T follicular helper cell (primary cell): ENCODE results near the gene MED25.
"Not testable (repeated sequence)": the region's sequence is repeated elsewhere in the genome, so short reads cannot be mapped to it uniquely, and the experiment has no call there.

Source experiments
- DNase-seq: peaks from one replicate; pipeline ENCODE4 v3.0.0-alpha.2; 2020; ENCODE audit warnings: low read depth

MED25 gene

DNA sequence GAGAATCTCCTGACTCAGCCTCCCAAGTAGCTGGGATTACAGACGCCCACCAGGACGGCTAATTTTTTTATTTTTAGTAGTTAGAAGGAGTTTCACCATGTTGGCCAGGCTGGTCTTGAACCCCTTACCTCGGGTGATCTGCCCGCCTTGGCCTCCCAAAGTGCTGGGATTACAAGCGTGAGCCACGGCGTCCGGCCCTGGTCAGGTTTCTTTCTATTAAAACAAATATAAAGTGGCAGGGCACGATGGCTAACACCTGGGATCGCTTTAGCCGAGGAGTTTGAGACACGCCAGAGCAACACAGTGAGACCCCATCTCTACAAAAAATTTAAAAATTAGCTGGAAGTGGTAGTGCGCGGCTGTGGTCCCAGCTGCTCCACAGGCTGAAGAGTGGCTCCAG, 1.5 kb upstream of the MED25 start:
- no peak for DNase-seq

DNA sequence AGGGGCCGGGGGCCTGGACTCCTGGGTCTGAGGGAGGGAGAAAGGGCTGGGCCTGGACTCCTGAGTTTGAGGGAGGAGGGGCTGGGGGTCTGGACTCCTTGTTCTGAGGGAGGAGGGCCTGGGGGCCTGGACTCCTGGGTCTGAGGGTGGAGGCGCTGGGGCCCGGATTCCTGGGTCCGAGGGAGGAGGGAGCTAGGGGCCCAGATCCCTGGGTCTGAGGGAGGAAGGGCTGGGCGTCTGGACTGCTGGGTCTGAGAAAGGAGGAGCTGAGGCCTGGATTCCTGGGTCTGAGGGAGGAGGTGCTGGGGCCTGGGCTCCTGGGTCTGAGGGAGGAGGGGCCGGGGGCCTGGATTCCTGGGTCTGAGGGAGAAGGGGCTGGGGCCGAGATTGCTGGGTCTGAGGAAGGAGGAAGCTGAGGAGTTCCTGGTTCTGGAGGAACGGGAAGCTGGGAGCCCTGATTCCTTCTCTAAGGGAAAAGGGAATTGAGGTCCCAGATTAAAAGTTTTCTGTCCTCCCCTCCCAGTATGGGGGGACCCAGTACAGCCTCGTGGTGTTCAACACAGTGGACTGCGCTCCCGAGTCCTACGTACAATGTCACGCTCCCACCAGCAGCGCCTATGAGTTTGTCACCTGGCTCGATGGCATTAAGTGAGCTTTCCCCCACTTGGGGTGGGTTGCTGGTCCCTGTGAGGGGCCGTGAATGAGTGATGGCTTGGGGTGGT, 721 bp downstream of the MED25 start:
- no peak for DNase-seq

DNA sequence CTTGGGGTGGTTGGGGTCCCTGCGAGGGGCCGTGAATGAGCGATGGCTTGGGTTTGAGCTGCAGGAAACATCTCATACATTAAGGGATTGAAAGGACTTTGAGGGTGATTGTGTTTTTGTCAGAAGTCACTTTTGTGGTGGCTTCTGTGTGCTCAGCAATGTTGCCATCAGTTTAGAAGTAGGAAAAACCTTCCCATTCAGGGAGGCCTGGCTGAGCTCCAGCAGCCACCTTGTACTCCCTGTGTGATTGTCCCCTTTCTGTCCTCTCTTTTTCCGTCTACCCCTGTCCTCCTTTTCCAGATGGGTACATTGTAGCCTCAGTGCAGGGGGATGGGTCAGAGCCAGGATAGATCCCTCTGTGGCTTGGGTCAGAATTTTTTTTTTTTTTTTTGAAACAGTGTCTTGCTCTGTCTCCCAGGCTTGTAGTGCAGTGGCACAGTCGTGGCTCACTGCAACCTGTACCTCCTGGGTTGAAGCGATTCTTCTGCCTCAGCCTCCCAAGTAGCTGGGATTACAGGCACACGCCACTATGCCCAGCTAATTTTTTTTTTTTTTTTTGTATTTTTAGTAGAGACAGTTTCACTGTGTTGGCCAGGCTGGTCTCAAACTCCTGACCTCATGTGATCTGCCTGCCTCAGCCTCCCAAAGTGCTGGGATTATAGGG, 1.5 kb downstream of the MED25 start:
- DNase-seq = not testable (repeated sequence)

DNA sequence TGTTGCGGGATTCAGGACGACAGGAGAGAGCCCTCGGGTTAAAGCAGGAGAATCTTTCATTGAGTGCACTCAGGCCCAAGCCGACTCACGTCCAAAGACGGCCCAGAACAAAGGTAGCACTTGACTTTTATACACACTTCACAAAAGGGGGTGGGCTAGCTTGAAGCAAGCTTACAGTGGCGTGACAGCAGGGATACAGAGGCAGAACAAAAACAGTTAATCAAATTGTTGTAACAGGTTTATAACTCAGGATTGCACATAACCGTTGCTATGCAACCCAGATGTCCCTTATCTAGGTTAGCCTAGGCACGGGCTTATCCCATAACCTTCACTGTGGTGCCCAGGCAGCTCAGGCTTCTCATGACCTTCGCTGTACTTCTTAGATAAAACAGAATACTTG, 2.0 kb downstream of the MED25 start:
- DNase-seq = no peak

DNA sequence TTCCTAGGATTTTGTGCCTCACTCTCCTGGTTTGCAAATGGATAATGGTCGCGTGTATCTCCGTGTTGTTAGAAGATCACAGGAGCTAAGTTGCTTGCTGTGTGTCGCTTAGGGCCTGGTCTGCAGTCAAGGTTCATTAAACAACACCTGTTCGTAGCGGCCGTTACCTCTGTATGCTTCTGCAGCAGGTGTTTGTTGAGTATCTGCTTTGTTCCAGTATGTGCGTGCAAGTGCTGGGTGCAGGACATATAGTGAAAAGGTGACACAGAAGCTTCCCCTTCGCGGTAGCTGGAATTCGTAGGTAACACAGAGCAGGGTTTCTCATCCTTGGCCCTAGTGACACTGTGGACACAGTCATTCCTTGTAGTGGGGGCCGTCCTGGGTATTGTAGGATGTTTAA, 5.4 kb downstream of the MED25 start:
- no peak for DNase-seq

DNA sequence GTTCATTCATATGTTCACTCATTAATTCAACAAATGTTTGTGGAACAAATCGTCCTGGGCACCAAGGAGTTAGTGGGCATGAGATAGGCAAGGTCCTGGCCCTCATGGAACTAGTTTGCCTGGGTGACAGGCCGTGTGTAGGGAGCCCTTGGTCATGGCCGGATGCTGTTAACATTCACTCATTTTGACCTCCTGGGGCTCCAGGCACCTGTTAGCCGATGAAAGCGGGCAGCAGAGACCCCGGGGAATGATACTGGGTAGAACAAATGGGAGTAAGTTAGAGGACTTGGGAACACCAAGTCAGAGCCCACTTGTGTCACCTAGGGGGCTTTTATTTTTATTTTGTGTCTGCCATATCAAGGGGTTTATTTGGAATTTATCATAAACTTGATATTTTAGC, 6.6 kb downstream of the MED25 start:
- no peak for DNase-seq

DNA sequence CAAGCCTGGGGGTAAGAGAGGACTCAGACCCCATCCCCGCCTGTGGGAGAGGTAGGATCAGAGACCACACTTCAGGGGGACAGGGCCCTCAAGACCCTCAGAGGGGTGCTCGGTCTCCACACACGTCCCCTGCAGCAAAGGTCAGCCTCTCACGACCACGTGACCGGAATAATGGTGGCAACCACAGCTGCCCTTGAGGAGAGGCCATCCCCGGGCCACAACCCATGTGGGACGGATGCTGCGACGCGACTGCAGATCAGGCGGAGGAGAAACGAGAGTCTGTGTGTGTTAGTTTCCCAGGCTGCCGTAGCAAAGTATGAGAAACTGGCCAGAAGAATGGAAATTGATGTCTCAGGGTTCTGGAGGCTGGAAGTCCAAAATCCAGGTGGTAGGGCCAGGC, 8.9 kb downstream of the MED25 start:
- no peak for DNase-seq

DNA sequence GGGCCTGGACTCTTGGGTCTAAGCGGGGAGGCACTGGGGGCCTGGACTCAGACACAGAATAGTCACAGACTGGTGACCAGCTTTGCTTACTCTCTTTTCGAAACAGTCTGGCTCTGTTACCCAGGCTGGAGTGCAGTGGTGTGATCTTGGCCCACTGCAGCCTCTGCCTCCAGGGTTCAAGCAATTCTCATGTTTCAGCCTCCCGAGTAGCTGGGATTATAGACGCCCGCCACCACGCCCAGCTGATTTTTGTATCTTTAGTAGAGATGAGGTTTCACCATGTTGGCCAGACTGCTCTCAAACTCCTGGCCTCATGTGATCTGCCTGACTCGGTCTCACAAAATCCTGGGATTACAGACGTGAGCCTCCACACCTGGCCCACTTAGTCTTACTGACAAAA, 11.1 kb downstream of the MED25 start:
- DNase-seq = no peak

DNA sequence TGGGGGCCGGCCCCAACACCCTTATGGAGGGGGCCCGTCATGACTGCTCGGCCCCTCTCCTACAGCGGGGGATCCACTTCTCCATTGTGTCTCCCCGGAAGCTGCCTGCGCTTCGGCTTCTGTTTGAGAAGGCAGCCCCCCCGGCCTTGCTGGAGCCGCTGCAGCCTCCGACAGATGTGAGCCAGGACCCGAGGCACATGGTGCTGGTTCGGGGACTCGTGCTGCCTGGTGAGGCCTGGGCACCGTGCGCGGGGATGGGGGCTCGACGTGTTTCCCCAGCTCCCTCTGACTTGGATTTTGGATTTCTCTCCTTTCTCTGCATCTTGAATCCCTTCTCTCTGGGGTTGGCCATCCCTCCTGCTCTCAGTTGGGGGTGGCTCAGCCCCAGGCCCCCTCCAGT, 11.6 kb downstream of the MED25 start:
- no peak for DNase-seq

DNA sequence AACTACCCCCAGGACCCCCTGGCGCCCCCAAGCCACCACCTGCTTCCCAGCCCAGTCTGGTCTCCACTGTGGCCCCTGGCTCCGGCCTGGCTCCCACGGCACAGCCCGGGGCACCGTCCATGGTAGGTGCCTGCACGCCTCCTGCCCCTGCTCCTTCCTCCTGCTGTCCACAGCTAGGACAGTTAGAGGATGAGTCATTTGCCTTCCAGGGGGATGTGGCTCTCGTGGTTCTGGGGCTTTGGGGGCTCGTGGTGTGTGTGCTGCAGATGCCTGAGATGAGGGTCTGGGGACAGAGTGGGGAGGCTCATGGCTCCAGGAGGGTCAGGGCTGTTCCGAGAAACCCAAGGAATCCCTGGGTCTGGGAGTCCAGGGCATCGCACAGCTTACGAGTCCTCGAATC, 12.7 kb downstream of the MED25 start:
- no peak for DNase-seq

DNA sequence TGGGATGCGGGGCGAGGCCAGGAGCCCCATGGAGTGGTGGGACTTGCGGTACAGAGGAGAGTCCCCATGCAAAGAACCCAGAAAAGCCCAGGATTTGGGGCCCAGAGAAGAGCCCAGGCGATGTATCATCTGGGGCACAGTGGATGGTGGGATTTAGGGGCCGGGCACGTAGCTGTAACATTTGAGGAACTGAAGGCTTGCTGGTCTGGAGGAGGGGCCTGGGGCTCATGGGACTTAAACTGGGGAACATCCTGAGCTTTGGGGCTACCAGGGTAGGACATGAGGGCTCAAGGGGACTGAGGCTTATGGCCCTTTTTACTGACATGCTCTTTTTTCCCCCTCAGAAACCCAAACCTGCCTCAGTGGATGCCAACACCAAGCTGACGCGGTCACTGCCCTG, 13.5 kb downstream of the MED25 start:
- DNase-seq = no peak

DNA sequence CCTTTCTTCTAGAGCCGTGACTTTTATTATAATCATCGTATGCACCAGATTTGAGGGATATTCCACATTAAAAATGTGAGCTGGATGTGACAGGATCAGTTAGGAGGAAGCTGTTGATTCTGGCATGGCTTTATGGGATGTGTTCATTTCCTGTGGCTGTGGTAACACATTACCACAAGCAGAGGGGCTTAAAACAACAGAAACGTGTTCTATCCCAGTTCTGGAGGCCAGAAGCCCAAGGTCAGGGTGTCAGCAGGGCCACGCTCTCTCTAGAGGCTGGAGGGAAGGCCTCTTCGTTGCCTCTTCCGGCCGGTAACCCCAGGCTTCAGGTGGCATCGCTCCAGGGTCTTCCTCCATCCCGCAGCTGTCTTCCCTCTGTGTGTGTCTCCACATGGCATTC, 14.5 kb downstream of the MED25 start:
- no peak for DNase-seq

DNA sequence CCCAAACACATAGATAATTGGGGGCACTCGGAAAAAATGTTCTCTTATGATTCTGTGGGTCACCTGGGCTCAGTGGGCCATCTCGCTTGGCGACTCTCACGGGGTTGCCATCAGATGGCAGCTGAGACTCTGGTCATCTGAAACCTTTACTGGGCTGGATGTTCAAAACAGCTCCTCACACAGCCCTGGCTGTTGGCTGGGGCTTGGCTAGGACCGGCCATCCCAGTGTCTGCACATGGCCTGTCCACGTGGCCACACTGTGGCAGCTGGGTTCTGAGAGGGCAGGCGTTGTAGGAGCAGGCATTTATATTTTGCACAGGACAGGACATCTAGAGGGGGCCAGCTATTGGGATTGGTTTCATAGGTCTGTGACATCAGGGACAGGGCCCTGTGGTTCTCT, 15.5 kb downstream of the MED25 start:
- no peak for DNase-seq

DNA sequence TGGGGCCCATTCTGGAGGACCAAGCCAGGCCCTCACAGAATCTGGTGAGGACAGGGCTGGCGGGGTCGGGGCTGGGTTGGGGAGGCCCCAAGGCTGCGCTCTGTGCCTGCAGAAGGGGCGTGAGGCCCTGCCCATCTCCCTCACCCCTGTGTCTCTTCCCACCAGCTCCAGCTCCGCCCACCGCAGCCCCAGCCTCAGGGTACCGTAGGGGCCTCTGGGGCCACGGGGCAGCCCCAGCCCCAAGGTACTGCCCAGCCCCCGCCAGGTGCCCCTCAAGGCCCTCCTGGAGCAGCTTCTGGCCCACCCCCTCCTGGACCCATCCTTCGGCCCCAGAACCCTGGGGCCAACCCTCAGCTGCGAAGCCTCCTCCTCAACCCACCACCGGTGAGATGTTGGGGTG, 17.5 kb downstream of the MED25 start:
- no peak for DNase-seq

DNA sequence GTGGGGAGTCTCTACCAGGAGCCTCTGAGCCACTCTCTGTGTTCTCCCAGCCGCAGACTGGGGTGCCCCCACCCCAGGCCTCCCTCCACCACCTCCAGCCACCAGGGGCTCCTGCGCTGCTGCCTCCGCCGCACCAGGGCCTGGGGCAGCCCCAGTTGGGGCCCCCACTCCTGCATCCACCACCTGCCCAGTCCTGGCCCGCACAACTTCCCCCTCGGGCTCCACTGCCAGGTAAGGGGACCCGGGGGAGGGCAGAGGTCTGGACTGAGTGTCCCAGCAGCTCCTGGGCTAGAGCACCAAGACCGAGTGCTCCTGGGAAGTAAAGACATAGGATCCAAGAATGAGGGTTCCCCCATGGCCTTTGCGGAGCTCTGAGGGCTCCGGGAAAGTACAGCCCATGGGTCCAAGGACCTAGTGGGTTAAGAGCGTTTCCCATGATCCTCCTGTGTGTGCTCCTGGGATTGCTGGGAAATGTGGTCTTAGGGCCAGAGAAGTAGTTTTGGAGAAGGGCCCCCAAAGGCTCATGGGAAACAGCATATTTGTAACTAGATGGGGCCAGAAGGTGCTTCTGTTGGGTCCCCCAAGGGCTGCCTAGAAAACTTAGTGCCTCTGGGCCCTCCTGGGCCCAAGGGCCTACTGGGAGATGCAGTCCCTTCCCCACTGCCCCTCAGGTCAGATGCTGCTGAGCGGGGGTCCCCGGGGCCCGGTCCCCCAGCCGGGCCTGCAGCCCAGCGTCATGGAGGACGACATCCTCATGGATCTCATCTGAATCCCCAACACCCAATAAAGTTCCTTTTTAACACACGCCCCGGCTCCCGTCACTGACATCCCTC, 18.3 kb downstream of the MED25 start:
- no peak for DNase-seq

DNA sequence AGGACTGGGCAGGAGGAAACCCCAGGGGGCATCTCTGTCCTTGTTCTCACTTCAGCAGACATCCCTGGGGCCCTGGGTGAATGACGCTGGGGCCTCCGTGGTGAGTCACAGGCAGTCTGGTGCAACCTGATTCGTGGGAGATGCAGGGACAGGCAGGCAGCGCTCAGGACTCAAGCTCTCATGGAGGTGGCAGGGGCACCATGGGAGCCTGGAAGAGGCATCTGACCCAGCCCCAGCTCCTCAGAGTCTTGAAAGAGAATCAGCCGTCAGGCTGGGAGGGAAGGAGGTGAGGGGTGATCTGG, 18.9 kb downstream of the MED25 start:
- DNase-seq = no peak

DNA sequence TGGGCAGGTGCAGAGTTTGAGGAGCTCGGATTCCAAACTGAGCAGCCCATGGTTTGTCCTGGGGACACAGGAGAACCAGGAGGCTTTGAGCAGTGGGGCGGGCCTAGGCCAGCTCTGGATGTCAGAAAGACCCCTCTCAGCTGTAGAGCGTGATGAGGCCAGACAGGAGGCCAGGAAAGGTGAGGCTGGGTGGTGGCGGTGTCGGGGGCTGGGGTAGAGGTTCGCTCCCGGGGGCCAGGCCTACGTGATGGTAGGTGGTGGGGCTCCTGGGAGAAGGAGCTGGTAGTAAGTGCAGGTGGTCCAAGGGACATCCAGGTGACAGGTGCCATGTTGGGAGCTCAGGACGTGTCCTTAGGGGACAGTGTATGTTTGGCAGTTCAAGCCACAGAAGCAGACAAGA, 19.3 kb downstream of the MED25 start:
- no peak for DNase-seq

DNA sequence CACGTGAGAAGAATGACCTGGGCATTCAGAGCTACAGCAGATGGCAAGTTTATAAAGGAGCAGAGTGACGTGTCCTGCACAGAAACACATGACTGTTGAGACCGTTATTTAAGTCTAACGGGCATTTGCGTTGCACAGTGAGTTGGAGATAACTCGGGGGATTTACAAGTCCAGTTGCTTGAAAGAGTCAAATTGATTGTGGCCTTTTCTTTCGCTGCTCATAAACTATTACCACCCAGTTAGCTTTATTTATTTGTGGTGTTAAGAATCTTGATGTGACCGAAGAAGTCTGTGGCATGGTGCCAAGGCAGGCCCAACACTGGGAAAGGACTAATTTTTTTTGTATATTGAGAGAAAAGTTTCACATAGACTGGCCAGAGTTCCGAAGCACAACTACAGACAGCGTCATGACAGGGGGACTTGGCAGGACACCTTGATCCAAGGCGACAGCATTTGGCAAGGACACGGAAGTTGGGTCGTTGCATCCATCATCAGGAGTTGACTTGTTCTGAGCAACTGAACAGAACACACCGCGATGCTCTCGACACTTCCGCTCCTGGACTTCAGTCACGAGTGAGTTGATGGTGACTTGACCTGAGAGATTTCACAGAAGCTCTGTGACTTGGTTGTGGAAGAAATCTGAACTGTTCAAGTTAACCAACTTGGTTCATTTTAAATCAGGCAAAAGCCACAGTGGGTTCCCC, 20.9 kb downstream of the MED25 start:
- no peak for DNase-seq

DNA sequence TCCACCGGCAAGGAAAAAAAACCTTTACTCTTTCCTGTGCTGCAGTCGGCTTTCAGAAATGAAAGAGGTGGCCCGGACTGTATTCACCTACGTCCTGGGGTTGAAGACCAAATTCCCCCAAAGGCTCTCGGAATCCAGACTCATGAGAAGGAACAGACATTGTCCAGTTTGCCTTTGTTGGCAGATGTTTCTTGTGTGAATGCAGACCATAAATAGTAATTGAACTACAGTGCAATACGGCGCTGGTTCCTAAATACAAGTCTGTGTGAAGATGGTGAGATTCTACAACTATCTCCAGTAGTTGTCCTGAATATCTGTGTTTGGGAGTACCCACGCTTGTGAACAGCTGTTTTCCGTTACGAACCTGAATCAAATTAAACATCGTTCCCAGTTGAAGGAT, 21.6 kb downstream of the MED25 start:
- no peak for DNase-seq

DNA sequence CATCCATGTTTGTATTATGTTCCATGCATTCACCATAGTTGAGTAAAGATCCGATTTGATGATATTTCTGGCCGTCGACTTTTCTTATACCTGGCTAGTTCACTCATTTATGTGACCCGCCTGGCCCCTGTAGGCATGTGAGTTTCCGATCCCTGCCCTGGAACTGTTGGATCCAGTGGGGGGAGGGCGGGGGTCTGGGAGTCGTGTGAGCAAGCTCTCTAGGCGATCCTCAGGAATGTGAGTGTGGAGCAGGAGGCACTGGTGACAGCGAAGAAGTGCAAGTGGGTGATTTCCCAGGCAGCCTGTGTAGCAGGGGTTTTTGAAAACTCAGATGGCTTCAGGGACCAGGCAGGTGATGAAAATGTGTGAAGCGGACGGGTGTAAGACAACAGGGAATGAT, 22.2 kb downstream of the MED25 start:
- no peak for DNase-seq

DNA sequence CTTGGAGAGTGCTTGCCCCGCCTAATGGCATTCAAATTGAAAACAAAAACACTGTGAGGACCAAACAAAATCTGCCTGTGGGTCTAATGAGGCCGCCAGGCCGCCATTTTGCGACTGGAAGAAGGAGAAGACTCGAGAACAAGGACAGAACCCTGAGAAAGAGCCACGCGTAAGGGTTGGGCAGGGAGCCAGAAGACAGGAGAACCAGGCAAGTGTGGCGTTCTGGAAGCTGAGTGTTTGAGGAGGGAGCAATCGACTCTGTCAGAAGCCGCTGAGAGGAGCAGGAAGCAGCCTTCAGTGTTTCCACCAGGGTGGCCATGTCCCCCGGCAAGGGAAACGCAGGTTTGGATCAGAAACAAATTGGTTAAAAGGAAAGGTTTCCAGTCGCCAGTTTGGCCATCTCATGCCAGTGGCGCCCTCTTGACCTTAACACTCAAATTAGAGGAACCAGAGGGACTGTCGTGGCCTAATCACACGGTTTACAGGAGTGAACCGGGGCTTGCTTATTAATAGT, 22.7 kb downstream of the MED25 start:
- no peak for DNase-seq

DNA sequence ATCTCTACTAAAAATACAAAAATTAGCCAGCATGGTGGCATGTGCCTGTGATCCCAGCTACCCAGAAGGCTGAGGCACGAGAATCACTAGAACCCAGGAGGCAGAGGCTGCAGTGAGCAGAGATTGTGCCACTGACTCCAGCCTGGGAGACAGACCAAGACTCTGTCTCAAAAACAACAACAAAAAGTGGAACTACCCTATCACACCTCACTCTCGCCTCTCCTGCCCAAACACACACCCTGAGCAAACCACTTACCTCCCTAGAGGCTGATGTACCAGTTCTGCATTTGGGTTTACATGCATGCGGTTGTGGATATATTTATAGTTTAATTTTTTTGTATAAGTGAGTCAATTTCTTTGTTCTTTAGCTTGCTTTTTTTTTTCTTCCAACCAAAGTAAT, 25.2 kb downstream of the MED25 start:
- no peak for DNase-seq
